SK-MEL-5 (cell line): Measurements from ENCODE around the gene RBM12. TPM values are rescaled to one million over a fixed set of nuclear protein-coding genes. Genes with fewer than 3 reads are reported as not detected.

Experiments used
- DNase-seq: peaks from one replicate; pipeline ENCODE4 v3.0.0-alpha.2; 2016; ENCODE audit warnings: low read depth, low spot score
- in situ Hi-C: cut with HindIII; loops from 2 replicates; pipeline ENCODE4 v1.10.0; 2016; ENCODE audit warnings: low sequenced_read_pairs, high pct_unique_total_duplicates, low pct_unique_long_range_greater_than_20kb
- total RNA-seq: library from RNA; depleted of rRNA; stranded (reverse); fragments of >200 nt; shearing (Covaris generic); gene quantifications from 2 replicates; pipeline ENCODE4 v1.2.3, GENCODE V29; 2014

RBM12 gene
- total RNA-seq, 1 experiment from 2014 or later, result 57.2 TPM

- DNase-seq, result no peak
- in situ Hi-C loops, result no loop called here
Observed at GRCh38 chr20:35637276-35637675, 27.4 kb downstream of the RBM12 start.

DNA sequence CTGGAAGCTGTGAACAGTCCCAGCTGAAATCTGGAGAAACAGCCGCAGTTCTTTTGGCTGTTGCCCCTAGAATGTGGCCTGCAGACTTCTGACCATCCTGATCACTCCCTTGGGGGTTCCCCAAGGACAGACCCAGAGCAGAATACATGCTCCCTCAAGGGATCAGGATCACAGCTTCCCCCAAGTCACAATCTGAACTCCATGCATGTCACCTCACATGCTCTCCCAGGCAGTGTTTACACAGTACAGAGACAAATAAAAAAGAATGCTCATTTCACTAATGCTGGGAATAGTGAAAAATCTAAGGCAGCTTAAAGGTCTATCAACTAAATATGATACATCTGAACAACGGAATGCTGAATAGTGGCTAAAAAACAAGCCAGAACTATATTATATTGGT lies 28.6 kb downstream of the RBM12 start:
- no peak for DNase-seq
- in situ Hi-C loops, result no loop called here

GRCh38 chr20:35635652-35636051 lies 29.0 kb downstream of the RBM12 start:
- no peak for DNase-seq
- in situ Hi-C loops, result no loop called here

GRCh38 chr20:35632539-35633115 lies 32.1 kb downstream of the RBM12 start:
- in situ Hi-C loops, result no loop called here
- DNase-seq, result no peak

GRCh38 chr20:35630636-35631035 lies 34.1 kb downstream of the RBM12 start:
- in situ Hi-C loops, result no loop called here
- DNase-seq, result no peak

DNA sequence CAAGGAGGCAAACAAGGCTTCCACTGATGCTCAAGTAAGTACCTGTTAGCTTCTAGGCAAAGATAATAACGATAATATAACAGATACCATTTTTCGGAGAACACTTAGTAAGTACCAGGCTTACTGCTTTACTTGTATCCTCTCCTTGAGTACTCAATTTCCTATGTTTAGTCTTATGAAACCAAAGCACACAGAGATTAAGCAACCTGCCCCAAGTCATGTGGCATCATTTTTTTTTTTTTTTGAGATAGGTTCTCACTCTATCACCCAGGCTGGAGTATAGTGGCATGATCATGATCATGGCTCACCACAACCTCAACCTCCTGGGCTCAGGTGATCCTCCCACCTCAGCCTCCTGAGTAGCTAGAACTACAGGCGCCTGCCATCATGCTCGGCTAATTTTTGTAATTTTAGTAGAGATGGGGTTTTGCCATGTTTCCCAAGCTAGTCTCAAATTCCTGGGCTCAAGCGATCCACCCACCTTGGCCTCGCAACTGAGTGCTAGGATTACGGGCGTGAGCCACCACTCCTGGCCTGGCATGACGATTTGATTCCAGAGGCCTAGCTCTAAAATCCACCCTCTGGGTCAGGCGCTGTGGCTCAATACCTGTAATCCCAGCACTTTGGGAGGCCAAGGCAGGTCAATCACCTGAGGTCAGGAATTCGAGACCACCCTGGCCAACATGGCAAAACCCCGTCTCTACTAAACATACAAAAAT lies 35.1 kb downstream of the RBM12 start:
- in situ Hi-C loops, result no loop called here
- no peak for DNase-seq

DNA sequence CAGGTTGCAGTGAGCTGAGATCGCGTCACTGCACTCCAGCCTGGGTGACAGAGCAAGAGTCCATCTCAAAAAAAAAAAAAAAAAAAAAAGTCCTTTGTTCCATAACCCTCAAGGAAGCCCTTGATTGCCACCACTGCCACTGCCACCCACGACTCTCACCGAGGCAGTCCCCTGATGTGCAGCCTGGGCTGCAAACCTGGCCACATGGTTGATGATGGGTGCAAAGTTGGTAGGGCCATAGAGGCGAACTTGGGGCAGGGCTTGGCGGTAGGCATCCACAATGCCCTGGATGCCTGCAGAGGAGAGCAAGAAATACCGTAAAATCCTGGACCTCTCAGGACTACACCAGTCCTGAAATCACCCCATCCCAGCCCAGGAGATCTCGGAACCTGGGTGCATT lies 37.6 kb downstream of the RBM12 start:
- no peak for DNase-seq
- in situ Hi-C loops, result no loop called here

- in situ Hi-C loops, result no loop called here
- DNase-seq, result no peak
Observed at GRCh38 chr20:35626386-35627001, 38.2 kb downstream of the RBM12 start.

DNA sequence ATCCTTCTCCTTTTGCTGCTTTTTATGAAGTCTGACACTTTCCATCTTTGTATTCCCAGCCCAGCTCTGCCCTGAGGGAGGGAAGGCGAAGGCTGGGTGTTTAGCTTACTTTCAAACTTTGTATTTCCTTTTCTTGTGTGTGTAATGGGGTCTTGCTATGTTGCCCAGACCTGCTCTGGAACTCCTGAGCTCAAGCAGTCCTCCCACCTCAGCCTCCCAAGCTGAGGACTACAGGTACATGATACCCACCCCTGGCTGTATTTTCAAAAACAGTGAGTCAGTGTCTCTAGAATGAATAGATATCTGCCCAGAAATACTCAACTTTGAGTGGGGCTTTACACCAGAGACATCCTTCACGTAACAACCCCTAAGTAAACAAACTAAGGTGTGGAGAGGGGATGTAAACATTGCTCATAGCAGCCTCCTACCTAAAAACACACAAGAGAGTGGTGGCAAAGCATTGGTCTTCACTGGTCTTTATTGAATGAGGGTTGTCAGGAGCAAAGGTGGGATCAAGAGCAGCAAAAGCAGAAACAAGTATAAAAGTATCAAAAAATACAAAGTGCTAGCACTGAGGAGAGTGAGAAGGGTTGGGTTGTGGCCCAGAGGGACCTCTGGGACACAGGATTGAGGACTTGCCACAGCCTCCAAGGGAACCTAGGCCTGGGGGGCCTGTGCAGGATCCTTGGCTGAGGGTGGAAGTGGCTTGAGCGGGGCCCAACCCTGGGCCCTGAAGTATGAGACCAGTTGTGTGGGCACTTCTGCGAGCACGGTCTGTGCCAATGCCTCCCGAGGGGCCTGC lies 38.9 kb downstream of the RBM12 start:
- DNase-seq, result no peak
- in situ Hi-C loops, result no loop called here

- peak; percentile 51 for DNase-seq
- in situ Hi-C loops, result no loop called here
Observed at GRCh38 chr20:35621560-35621946, 43.1 kb downstream of the RBM12 start.

DNA sequence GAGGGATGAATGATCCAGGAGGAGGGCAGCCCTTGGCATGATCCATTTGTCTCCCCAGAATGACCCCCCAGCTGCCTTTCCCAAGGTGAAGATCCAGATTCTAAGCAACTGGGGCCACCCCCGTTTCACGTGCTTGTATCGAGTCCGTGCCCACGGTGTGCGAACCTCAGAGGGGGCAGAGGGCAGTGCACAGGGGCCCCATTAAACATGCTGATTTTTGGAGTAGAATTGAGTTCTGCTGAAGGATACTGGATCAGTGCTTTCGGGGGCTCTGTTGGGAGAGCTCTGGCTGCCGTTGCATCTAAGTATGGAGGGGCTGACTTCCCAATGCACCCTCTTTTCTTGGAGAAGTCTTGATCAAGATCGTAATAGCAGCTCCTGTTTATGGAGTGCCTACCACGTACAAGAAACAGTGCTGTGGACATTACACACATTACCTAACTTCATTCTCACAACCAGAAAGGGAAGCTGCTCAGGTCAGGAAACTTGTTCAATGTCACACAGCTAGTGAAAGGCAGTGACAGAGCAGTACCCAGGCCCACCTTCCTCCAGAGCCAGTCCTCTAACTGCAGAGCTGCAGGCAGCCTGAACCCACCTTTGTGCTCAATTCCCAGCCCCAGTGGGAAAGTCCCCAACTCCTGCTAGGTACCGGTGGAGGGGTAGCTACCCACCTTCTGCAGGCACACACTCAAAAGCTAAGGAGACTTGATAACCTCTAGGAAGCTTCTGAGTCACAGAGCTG lies 43.7 kb downstream of the RBM12 start:
- in situ Hi-C loops, result no loop called here
- DNase-seq, result no peak

DNA sequence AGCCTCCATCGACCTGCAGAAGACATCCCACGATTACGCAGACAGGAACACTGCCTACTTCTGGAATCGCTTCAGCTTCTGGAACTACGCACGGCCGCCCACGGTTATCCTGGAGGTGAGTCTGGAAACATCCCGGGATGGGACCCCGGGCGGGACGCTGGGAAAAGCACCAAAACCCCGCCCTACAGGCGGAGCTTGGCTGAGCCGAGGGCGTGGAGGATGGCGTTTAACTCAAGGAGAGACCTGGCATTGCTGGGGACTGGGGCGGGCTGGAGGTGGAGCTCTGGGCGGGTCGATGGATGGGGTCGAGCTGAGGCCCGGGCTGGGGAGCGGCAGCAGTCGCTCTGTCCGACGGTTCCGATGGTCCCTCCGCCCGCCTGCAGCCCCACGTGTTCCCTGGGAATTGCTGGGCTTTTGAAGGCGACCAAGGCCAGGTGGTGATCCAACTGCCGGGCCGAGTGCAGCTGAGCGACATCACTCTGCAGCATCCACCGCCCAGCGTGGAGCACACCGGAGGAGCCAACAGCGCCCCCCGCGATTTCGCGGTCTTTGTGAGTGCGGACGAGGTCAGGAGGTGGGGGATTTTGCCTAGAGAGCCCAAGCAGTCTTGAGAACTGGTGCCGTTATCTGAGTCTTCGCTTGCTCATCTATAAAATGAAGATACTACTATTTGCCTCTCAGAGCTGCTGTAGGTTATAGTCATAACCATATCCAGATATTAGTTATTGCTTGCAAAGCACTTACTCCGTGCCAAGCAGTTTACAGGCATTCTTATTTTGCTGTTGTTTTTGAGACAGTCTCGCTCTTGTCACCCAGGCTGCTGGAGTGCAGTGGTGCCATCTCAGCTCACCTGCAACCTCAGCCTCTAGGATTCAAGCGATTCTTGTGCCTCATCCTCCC lies 45.3 kb downstream of the RBM12 start:
- peak; percentile 93 for DNase-seq
- in situ Hi-C loops, result no loop called here

- peak; percentile 20 for DNase-seq
- in situ Hi-C loops, result no loop called here
Observed at GRCh38 chr20:35618263-35619131, 46.2 kb downstream of the RBM12 start.

GRCh38 chr20:35617397-35618262 lies 47.1 kb downstream of the RBM12 start:
- DNase-seq, result peak; percentile 49
- in situ Hi-C loops, result no loop called here
